ENCODE results near the gene WDR43. TPM values are rescaled to one million over a fixed set of nuclear protein-coding genes. Genes with fewer than 3 reads are reported as not detected.

The WDR43 gene
- total RNA-seq, 1 donor from 2014 or later = 32.5 TPM

- Mint-ChIP-seq H3K4me1 (ENCODE audit: low read depth, unreplicated experiment) (no peaks in the 10 kb centered on the region), H3K9me3 (ENCODE audit: unreplicated experiment) (no peaks in the 10 kb centered on the region), H3K27ac (ENCODE audit: unreplicated experiment) (no peak overlapping the region), H3K36me3 (ENCODE audit: unreplicated experiment) (no peaks in the 10 kb centered on the region), H3K4me3 (ENCODE audit: unreplicated experiment) (no peak overlapping the region), H3K27me3 (ENCODE audit: unreplicated experiment) (peaks cover 2% of the 10 kb centered on the region)
- TF ChIP-seq CTCF (IDR thresholded peaks at IDR 0.05; ENCODE audit: partially characterized antibody, unreplicated experiment) = no peak
- no peak for DNase-seq
Observed at GRCh38 chr2:28997237-28997846, 102.9 kb downstream of the WDR43 start.

Other genes starting within 250 kb of the WDR43 start
- 144 TPM for gene PPP1CB, start 142.8 kb upstream of the WDR43 start, total RNA-seq (ENCODE audit: unreplicated experiment)
- 0.81 TPM for gene SPDYA, start 83.8 kb upstream of the WDR43 start, total RNA-seq (ENCODE audit: unreplicated experiment)
- 17.5 TPM for gene TRMT61B, start 24.4 kb upstream of the WDR43 start, total RNA-seq (ENCODE audit: unreplicated experiment)
- gene TOGARAM2, start 86.6 kb downstream of the WDR43 start, total RNA-seq (ENCODE audit: unreplicated experiment) = not detected
- gene PCARE, start 179.9 kb downstream of the WDR43 start, total RNA-seq (ENCODE audit: unreplicated experiment) = 0.66 TPM
- 3.3 TPM for gene CLIP4, start 220.7 kb downstream of the WDR43 start, total RNA-seq (ENCODE audit: unreplicated experiment)